Measurements from ENCODE around the gene VWA1.

DNA sequence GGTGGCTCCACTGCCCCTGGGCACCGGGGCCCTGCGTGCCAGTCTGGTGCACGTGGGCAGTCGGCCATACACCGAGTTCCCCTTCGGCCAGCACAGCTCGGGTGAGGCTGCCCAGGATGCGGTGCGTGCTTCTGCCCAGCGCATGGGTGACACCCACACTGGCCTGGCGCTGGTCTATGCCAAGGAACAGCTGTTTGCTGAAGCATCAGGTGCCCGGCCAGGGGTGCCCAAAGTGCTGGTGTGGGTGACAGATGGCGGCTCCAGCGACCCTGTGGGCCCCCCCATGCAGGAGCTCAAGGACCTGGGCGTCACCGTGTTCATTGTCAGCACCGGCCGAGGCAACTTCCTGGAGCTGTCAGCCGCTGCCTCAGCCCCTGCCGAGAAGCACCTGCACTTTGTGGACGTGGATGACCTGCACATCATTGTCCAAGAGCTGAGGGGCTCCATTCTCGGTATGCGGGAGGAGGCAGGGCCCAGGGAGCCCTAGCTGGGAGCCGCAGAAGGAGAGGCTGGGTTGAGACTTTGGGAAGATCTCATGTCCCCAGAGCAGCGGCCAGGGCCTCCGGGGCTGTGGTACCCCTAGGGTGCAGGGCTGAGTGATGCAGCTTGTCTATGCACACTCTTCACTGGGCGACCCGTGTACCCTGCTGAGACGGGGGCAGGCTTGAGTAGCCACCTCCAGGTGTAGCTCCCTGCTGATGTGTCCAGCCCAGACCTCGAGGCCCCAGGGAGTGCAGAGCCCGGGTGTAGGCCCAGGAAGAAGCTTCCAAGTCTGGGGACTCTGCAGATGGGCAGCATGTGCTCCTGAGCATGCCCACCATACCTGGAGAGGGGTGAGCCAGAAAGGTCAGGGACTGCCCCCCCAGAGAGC lies 1.8 kb downstream of the VWA1 start:
- TF ChIP-seq JUND (IDR thresholded peaks at IDR 0.05; ENCODE audit: low read depth, low read length) (no peak), CTCF (IDR thresholded peaks at IDR 0.05 in 2 of 3, conservative IDR thresholded peaks at IDR 0.05 in 1 of 3; ENCODE audit: control insufficient read depth in 2 of 3, extremely low read depth in 1 of 3, insufficient read depth in 1 of 3, low read depth in 3 of 3, low read length in 3 of 3) (no peak), TCF3 (IDR thresholded peaks at IDR 0.05; ENCODE audit: borderline replicate concordance, insufficient read depth, low read depth, low read length) (no peak), HDAC6 (IDR thresholded peaks at IDR 0.05; ENCODE audit: unreplicated experiment) (no peak), ZNF274 (IDR thresholded peaks at IDR 0.05; ENCODE audit: insufficient read depth, insufficient read length) (no peak), SP1 (IDR thresholded peaks at IDR 0.05; ENCODE audit: low read depth, low read length) (no peak), ZNF384 (IDR thresholded peaks at IDR 0.05; ENCODE audit: borderline replicate concordance, low read depth, low read length) (no peak), ETV6 (conservative IDR thresholded peaks at IDR 0.05 in 1 of 2, IDR thresholded peaks at IDR 0.05 in 1 of 2; ENCODE audit: borderline replicate concordance in 1 of 2, low read depth in 1 of 2) (no peak), NFXL1 (IDR thresholded peaks at IDR 0.05; ENCODE audit: borderline replicate concordance) (no peak), MTA3 (IDR thresholded peaks at IDR 0.05; ENCODE audit: borderline replicate concordance, low read length) (no peak), DPF2 (IDR thresholded peaks at IDR 0.05) (no peak)
- TF ChIP-seq, protein P1, sequence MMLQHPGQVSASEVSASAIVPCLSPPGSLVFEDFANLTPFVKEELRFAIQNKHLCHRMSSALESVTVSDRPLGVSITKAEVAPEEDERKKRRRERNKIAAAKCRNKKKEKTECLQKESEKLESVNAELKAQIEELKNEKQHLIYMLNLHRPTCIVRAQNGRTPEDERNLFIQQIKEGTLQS (IDR thresholded peaks at IDR 0.05; ENCODE audit: borderline replicate concordance, extremely low read depth, low read depth, low read length): no peak
- TF ChIP-seq, protein P2, sequence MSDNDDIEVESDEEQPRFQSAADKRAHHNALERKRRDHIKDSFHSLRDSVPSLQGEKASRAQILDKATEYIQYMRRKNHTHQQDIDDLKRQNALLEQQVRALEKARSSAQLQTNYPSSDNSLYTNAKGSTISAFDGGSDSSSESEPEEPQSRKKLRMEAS (IDR thresholded peaks at IDR 0.05; ENCODE audit: low read depth, low read length): no peak
